Activated T-helper 17 cell treated with anti-CD3 and anti-CD28 coated beads, Interleukin-2, amount 50 U/mL, for 72 hours (primary cell): Measurements from ENCODE around the gene LILRA5. TPM values are rescaled to one million over a fixed set of nuclear protein-coding genes. Genes with fewer than 3 reads are reported as not detected.

Experiments
- total RNA-seq, 2 donors: library from RNA; stranded (reverse); gene quantifications; one replicate each; pipeline ENCODE4 v1.2.3, GENCODE V29; 2022

LILRA5 gene
- total RNA-seq, 2 donors from 2014 or later = not detected

Other genes starting within 250 kb of the LILRA5 start
- gene VSTM1, start 249.3 kb downstream of the LILRA5 start, total RNA-seq = not detected
- gene TARM1, start 231.8 kb downstream of the LILRA5 start, total RNA-seq = not detected
- under 1 TPM in 1 of 2 donors, not detected in 1; 0.58 TPM for gene OSCAR, start 212.4 kb downstream of the LILRA5 start, total RNA-seq
- gene NDUFA3, start 210.3 kb downstream of the LILRA5 start, total RNA-seq = 10 to 100 TPM; 39.4 to 70.1 TPM
- 10 to 100 TPM; 31.4 to 47.3 TPM for gene TFPT, start 197.5 kb downstream of the LILRA5 start, total RNA-seq
- 10 to 100 TPM; 56.4 to 99.2 TPM for gene PRPF31, start 197.4 kb downstream of the LILRA5 start, total RNA-seq
- 10 to 100 TPM; 51.4 to 61.4 TPM for gene CNOT3, start 175.4 kb downstream of the LILRA5 start, total RNA-seq
- 1 to 10 TPM; 2.8 to 3.8 TPM for gene LENG1, start 153.4 kb downstream of the LILRA5 start, total RNA-seq
- gene TMC4, start 140.0 kb downstream of the LILRA5 start, total RNA-seq = 1 to 10 TPM; 1.0 to 1.1 TPM
- 10 to 100 TPM; 58.6 to 65.9 TPM for gene MBOAT7, start 123.6 kb downstream of the LILRA5 start, total RNA-seq
- gene TSEN34, start 121.9 kb downstream of the LILRA5 start, total RNA-seq = 10 to 100 TPM; 14.3 to 16.7 TPM
- gene RPS9, start 112.3 kb downstream of the LILRA5 start, total RNA-seq = 1,000 to 10,000 TPM; 1,453 to 1,547 TPM
- 1 to 10 TPM in 1 of 2 donors, under 1 TPM in 1; 0.85 to 1.8 TPM for gene LILRB3, start 90.2 kb downstream of the LILRA5 start, total RNA-seq
- gene LILRA6, start 70.4 kb downstream of the LILRA5 start, total RNA-seq = under 1 TPM; 0.19 to 0.39 TPM
- not detected for gene LILRB5, start 55.9 kb downstream of the LILRA5 start, total RNA-seq
- not detected for gene LILRB2, start 32.1 kb downstream of the LILRA5 start, total RNA-seq
- not detected for gene LILRA4, start 26.0 kb upstream of the LILRA5 start, total RNA-seq
- gene LAIR1, start 51.8 kb upstream of the LILRA5 start, total RNA-seq = 10 to 100 TPM in 1 of 2 donors, 1 to 10 TPM in 1; 2.2 to 15.6 TPM
- under 1 TPM in 1 of 2 donors, not detected in 1; 0.40 TPM for gene TTYH1, start 102.3 kb upstream of the LILRA5 start, total RNA-seq
- gene LENG8, start 136.0 kb upstream of the LILRA5 start, total RNA-seq = 100 to 1,000 TPM; 153 to 200 TPM
- 1 to 10 TPM; 3.1 to 4.4 TPM for gene LENG9, start 150.6 kb upstream of the LILRA5 start, total RNA-seq
- gene CDC42EP5, start 160.1 kb upstream of the LILRA5 start, total RNA-seq = not detected
- gene LAIR2, start 189.7 kb upstream of the LILRA5 start, total RNA-seq = under 1 TPM in 1 of 2 donors, not detected in 1; 0.66 TPM